Panc1 (cell line): ENCODE results near the gene DBF4B. TPM values are rescaled to one million over a fixed set of nuclear protein-coding genes. Genes with fewer than 3 reads are reported as not detected.

Experiments
- ATAC-seq: fragments of 200-7000 bp; cut with Tn5 transposase; 2 replicates; pipeline ENCODE4 v1.9.1; 2020; ENCODE audit warnings: mild to moderate bottlenecking, moderate library complexity
- BruUV-seq: library from RNA; stranded (reverse); fragments of 400-500 nt; replicated peaks from 2 replicates; lab custom pipeline; 2021; lab: Mats Ljungman, UMichigan
- CTCF ChIA-PET: fragments of 300-600 bp; sonication (Branson Sonifier 250); formaldehyde crosslinking; loops from one replicate; lab custom pipeline; 2022; ENCODE audit warnings: antibody characterized with exemption; lab: Charles Lee
- POLR2A ChIA-PET: fragments of 300-600 bp; sonication (Branson Sonifier 250); formaldehyde crosslinking; loops from one replicate; lab custom pipeline; 2022; ENCODE audit warnings: antibody characterized with exemption; lab: Charles Lee
- DNase-seq: peaks from one replicate; pipeline ENCODE4 v3.0.0-alpha.2; 2010; ENCODE audit warnings: low read depth, low spot score
- H3K27ac ChIP-seq: 2 replicates; pipeline ENCODE4 v1.5.1; 2011; ENCODE audit warnings: mild to moderate bottlenecking, low read length, inconsistent platforms
- H3K27me3 ChIP-seq: fragments of 200-500 bp; sonication (Bioruptor generic); 2 replicates; pipeline ENCODE4 v1.6.0; 2014; ENCODE audit warnings: low read length, inconsistent platforms; ENCODE audit not compliant: control insufficient read depth, insufficient read depth
- H3K36me3 ChIP-seq: fragments of 200-500 bp; sonication (Bioruptor generic); 2 replicates; pipeline ENCODE4 v1.5.1; 2014; ENCODE audit warnings: inconsistent platforms, mild to moderate bottlenecking, low read length, moderate library complexity; ENCODE audit not compliant: control insufficient read depth, insufficient read depth
- H3K4me1 ChIP-seq: 2 replicates; pipeline ENCODE4 v1.5.1; 2011; ENCODE audit warnings: inconsistent platforms, mild to moderate bottlenecking, low read length, moderate library complexity; ENCODE audit not compliant: control insufficient read depth, insufficient read depth
- H3K4me3 ChIP-seq, 2 experiments: 2 replicates each; pipeline ENCODE4 v1.5.1; 2011 to 2012; ENCODE audit warnings: low read depth in 2 of 2, low read length in 2 of 2, mild to moderate bottlenecking in 2 of 2, inconsistent platforms in 1 of 2, moderate library complexity in 1 of 2
- H3K9me3 ChIP-seq: fragments of 200-500 bp; sonication (Bioruptor generic); 2 replicates; pipeline ENCODE4 v1.5.1; 2014; ENCODE audit warnings: low read depth, mild to moderate bottlenecking, inconsistent platforms, low read length, moderate library complexity; ENCODE audit not compliant: control insufficient read depth, insufficient read depth
- CTCF ChIP-seq: fragments of 450-650 bp; IDR thresholded peaks from 2 replicates; pipeline ENCODE4 v1.5.1; 2017; ENCODE audit warnings: mild to moderate bottlenecking
- POLR2AphosphoS5 ChIP-seq: IDR thresholded peaks from 2 replicates; pipeline ENCODE4 v1.6.1; 2012; ENCODE audit warnings: mild to moderate bottlenecking, low read depth, low read length, moderate library complexity
- REST ChIP-seq, 2 experiments: IDR thresholded peaks; 2 replicates each; pipeline ENCODE4 v1.6.1; 2011 to 2012; ENCODE audit warnings: low read depth in 2 of 2, control low read depth in 1 of 2, low read length in 1 of 2, mild to moderate bottlenecking in 1 of 2, moderate library complexity in 1 of 2; ENCODE audit not compliant: insufficient read depth in 1 of 2
- SIN3A ChIP-seq: IDR thresholded peaks from 2 replicates; pipeline ENCODE4 v1.6.1; 2012; ENCODE audit warnings: low read depth, mild to moderate bottlenecking, low read length, moderate library complexity, borderline replicate concordance; ENCODE audit not compliant: insufficient read depth
- TCF7L2 ChIP-seq: IDR thresholded peaks from 2 replicates; pipeline ENCODE4 v1.6.1; 2011; ENCODE audit warnings: mild to moderate bottlenecking, low read depth, low read length, inconsistent platforms
- in situ Hi-C: cut with HindIII; loops from 2 replicates; pipeline ENCODE4 v1.10.0; 2016; ENCODE audit warnings: low sequenced_read_pairs, low pct_unique_long_range_greater_than_20kb
- intact Hi-C: fragments of 100-400 bp; cut with micrococcal nuclease; formaldehyde crosslinking; loops from one replicate; pipeline ENCODE4 v1.10.0; 2022; ENCODE audit not compliant: unreplicated experiment
- total RNA-seq: library from RNA; stranded (reverse); gene quantifications from one replicate; pipeline ENCODE4 v1.2.1, GENCODE V29; 2021; ENCODE audit not compliant: unreplicated experiment

Gene DBF4B
- total RNA-seq, 1 experiment from 2014 or later = 24.0 TPM

GRCh38 chr17:44788139-44788538, 79.7 kb downstream of the DBF4B start:
- no peaks in the 10 kb centered on the region for H3K36me3 ChIP-seq
- BruUV-seq = no TSS peak
- intact Hi-C loops = no loop called here

GRCh38 chr17:44792276-44792675, 83.8 kb downstream of the DBF4B start:
- H3K4me1 ChIP-seq = peaks cover 25% of the 10 kb centered on the region
- intact Hi-C loops = no loop called here
- ATAC-seq = no peak

More at GRCh38 chr17:44788139-44788538, 79.7 kb downstream of the DBF4B start:
- no peak for TF ChIP-seq POLR2AphosphoS5
- no peak for TF ChIP-seq TCF7L2
- TF ChIP-seq SIN3A = no peak
- DNase-seq (no peak), ATAC-seq (0 out of 2 replicates have a peak, but pooled peaks have one; percentile 9)
- Histone ChIP-seq H3K9me3 (no peaks in the 10 kb centered on the region), H3K4me1 (no peaks in the 10 kb centered on the region), H3K27me3 (no peaks in the 10 kb centered on the region), H3K27ac (no peak overlapping the region), H3K4me3 (no peak overlapping the region)
- in situ Hi-C loops = no loop called here
- POLR2A ChIA-PET = no interaction called here
- CTCF ChIA-PET = no interaction called here

GRCh38 chr17:44793885-44794842, 85.7 kb downstream of the DBF4B start:
- Histone ChIP-seq H3K27ac (peak overlapping the region; percentile 60), H3K36me3 (no peaks in the 10 kb centered on the region), H3K4me3 (peak overlapping the region in 1 of 2 experiments; percentile 16; a peak in 1 of 4 replicates), H3K4me1 (peaks cover 36% of the 10 kb centered on the region), H3K9me3 (no peaks in the 10 kb centered on the region), H3K27me3 (no peaks in the 10 kb centered on the region)
- BruUV-seq = no TSS peak
- CTCF ChIA-PET = interaction anchor here (0.6 to 1.4 kb wide), 3 partner anchors 18 to 381 kb away, joined by 3 to 11 read pairs (median 5); no protein-coding TSS in a partner anchor
- POLR2A ChIA-PET = no interaction called here
- TF ChIP-seq TCF7L2 (no peak), CTCF (no peak), POLR2AphosphoS5 (no peak), SIN3A (no peak), REST (IDR thresholded peaks at IDR 0.05; ENCODE audit: insufficient read depth in 1 of 2, low read depth in 2 of 2, low read length in 1 of 2) (no peak)
- in situ Hi-C loops (no loop called here), intact Hi-C loops (no loop called here)
- DNase-seq = no peak
- peak; percentile 25 for ATAC-seq

More at GRCh38 chr17:44792276-44792675, 83.8 kb downstream of the DBF4B start:
- H3K36me3 ChIP-seq = no peaks in the 10 kb centered on the region
- H3K27ac ChIP-seq = no peak overlapping the region
- no peak for DNase-seq
- H3K9me3 ChIP-seq = no peaks in the 10 kb centered on the region
- H3K4me3 ChIP-seq = no peak overlapping the region
- CTCF ChIA-PET = no interaction called here
- H3K27me3 ChIP-seq = no peaks in the 10 kb centered on the region
- POLR2A ChIA-PET = interaction anchor here (0.6 kb wide), 1 partner anchor 32 kb away, joined by 3 read pairs; no protein-coding TSS in a partner anchor
- BruUV-seq = no TSS peak
- TF ChIP-seq SIN3A (no peak), TCF7L2 (no peak), POLR2AphosphoS5 (no peak)
- in situ Hi-C loops = no loop called here
